Gastroesophageal sphincter (tissue), 4 donors: ENCODE measurements around the gene NDE1. TPM values are rescaled to one million over a fixed set of nuclear protein-coding genes. Genes with fewer than 3 reads are reported as not detected.

Experiments used
- ATAC-seq: fragments of 150-250 bp; one replicate; pipeline ENCODE4 v1.9.1; 2016; ENCODE audit warnings: mild to moderate bottlenecking, moderate library complexity
- H3K27ac ChIP-seq, 4 donors: fragments of 200-600 bp; sonication (generic) in 3 of 4; 1 replicate in 3 of 4; 2 replicates in 1 of 4; pipeline ENCODE4 v1.5.1; 2016 to 2019
- H3K27me3 ChIP-seq: fragments of 200-600 bp; sonication (generic); one replicate; pipeline ENCODE4 v1.5.1; 2019
- H3K36me3 ChIP-seq, 2 donors: fragments of 200-600 bp; sonication (generic); one replicate each; pipeline ENCODE4 v1.5.1; 2019; ENCODE audit warnings: control low read depth in 1 of 2
- H3K4me1 ChIP-seq, 3 donors: fragments of 200-600 bp; sonication (generic); 1 replicate in 2 of 3; 2 replicates in 1 of 3; pipeline ENCODE4 v1.5.1; 2016 to 2019; ENCODE audit warnings: control low read depth in 2 of 3
- H3K4me3 ChIP-seq, 2 donors: fragments of 200-600 bp; sonication (generic); one replicate each; pipeline ENCODE4 v1.5.1; 2019; ENCODE audit warnings: mild to moderate bottlenecking in 1 of 2, moderate library complexity in 1 of 2
- H3K9me3 ChIP-seq, 3 donors: fragments of 200-600 bp; sonication (generic); one replicate each; pipeline ENCODE4 v1.5.1; 2017 to 2019; ENCODE audit warnings: control low read depth in 2 of 3
- CTCF ChIP-seq, 4 experiments: fragments of 200-600 bp in 2 of 4; fragments of 450-650 bp in 2 of 4; sonication (generic) in 1 of 4; IDR thresholded peaks; one replicate each; pipeline ENCODE4 v1.5.1; 2017 to 2019; ENCODE audit warnings: antibody characterized with exemption in 4 of 4, mild to moderate bottlenecking in 2 of 4, moderate library complexity in 2 of 4
- EP300 ChIP-seq: sonication (generic); formaldehyde crosslinking; IDR thresholded peaks from one replicate; pipeline ENCODE4 v1.6.1; 2017; ENCODE audit warnings: antibody characterized with exemption, mild to moderate bottlenecking
- POLR2A ChIP-seq, 2 donors: fragments of 450-650 bp; IDR thresholded peaks; one replicate each; pipeline ENCODE4 v1.6.1; 2017; ENCODE audit warnings: antibody characterized with exemption in 2 of 2, mild to moderate bottlenecking in 2 of 2, moderate library complexity in 1 of 2
- POLR2AphosphoS5 ChIP-seq: sonication (generic); formaldehyde crosslinking; IDR thresholded peaks from one replicate; pipeline ENCODE4 v1.6.1; 2017; ENCODE audit warnings: antibody characterized with exemption
- WGBS, 2 donors: methylation state at CpG; one replicate each; pipeline ENCODE4 v1.1.5; 2018; ENCODE audit warnings: low coverage in 1 of 2; 5-methylcytosine and 5-hydroxymethylcytosine counted together
- total RNA-seq, 4 donors: library from RNA; depleted of rRNA; stranded (reverse); fragments of >200 nt; gene quantifications; one replicate each; pipeline ENCODE4 v1.1.0, GENCODE V29; 2016

NDE1 gene
- total RNA-seq, 4 donors from 2014 or later = 34.9 to 123 (median 62.3) TPM

- WGBS, 2 donors = 23 to 33% methylated on average over 2 of the region's 2 CpGs
Measured at GRCh38 chr16:15749371-15749770, 99.3 kb downstream of the NDE1 start.

GRCh38 chr16:15749985-15750384, 99.9 kb downstream of the NDE1 start:
- Histone ChIP-seq H3K9me3 (no peaks in the 10 kb centered on the region), H3K36me3 (peaks cover 2 to 100% of the 10 kb centered on the region in 2 donors), H3K27ac (peak overlapping the region; percentile 0 to 78 (median 68)), H3K4me1 (peaks cover 0 to 73% (median 0%) of the 10 kb centered on the region in 3 donors), H3K27me3 (no peaks in the 10 kb centered on the region), H3K4me3 (no peak overlapping the region)
- no peak for ATAC-seq
- peak; percentile 23 for TF ChIP-seq POLR2AphosphoS5
- no peak for TF ChIP-seq EP300
- TF ChIP-seq CTCF (IDR thresholded peaks at IDR 0.05) = no peak
- TF ChIP-seq POLR2A (IDR thresholded peaks at IDR 0.05) = no peak
- whole genome bisulfite sequencing, 2 donors = no CpG with 5 or more reads among the region's 18 CpGs

More at GRCh38 chr16:15749371-15749770, 99.3 kb downstream of the NDE1 start:
- no peaks in the 10 kb centered on the region for H3K27me3 ChIP-seq
- H3K4me3 ChIP-seq = no peak overlapping the region
- H3K4me1 ChIP-seq = peaks cover 0 to 73% (median 0%) of the 10 kb centered on the region in 3 donors
- no peaks in the 10 kb centered on the region for H3K9me3 ChIP-seq
- H3K36me3 ChIP-seq = peaks cover 2 to 100% of the 10 kb centered on the region in 2 donors
- no peak for TF ChIP-seq EP300
- TF ChIP-seq POLR2A (IDR thresholded peaks at IDR 0.05) = no peak
- TF ChIP-seq POLR2AphosphoS5 = no peak
- no peak for TF ChIP-seq CTCF (IDR thresholded peaks at IDR 0.05)
- ATAC-seq = no peak
- H3K27ac ChIP-seq = peak overlapping the region; percentile 24 to 78 (median 68)

DNA sequence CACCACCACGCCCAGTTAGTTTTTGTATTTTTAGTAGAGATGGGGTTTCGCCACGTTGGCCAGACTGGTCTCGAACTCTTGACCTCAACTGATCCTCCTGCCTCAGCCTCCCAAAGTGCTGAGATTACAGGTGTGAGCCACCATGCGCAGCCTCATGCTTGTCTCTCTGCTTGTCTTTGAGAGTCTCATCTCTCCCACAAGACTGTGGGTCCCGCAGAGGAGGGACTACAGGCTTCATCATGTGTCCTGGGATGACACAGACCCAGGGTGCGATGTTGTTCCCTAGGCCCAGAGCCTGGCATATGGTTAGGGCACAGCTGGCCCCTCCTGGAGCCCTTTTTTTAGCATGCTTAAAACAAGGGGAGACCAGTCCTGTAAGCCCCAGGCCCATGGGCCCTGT, 101.9 kb downstream of the NDE1 start:
- Histone ChIP-seq H3K27me3 (no peaks in the 10 kb centered on the region), H3K4me3 (no peak overlapping the region), H3K4me1 (peaks cover 0 to 78% (median 0%) of the 10 kb centered on the region in 3 donors), H3K27ac (peak overlapping the region; percentile 1 to 78 (median 76)), H3K9me3 (no peaks in the 10 kb centered on the region), H3K36me3 (peaks cover 7 to 98% of the 10 kb centered on the region in 2 donors)
- WGBS, 2 donors = 52 to 92% methylated on average over 2 of the region's 7 CpGs
- no peak for ATAC-seq
- TF ChIP-seq POLR2AphosphoS5 (peak; percentile 16), CTCF (IDR thresholded peaks at IDR 0.05) (no peak), POLR2A (IDR thresholded peaks at IDR 0.05) (no peak), EP300 (no peak)

DNA sequence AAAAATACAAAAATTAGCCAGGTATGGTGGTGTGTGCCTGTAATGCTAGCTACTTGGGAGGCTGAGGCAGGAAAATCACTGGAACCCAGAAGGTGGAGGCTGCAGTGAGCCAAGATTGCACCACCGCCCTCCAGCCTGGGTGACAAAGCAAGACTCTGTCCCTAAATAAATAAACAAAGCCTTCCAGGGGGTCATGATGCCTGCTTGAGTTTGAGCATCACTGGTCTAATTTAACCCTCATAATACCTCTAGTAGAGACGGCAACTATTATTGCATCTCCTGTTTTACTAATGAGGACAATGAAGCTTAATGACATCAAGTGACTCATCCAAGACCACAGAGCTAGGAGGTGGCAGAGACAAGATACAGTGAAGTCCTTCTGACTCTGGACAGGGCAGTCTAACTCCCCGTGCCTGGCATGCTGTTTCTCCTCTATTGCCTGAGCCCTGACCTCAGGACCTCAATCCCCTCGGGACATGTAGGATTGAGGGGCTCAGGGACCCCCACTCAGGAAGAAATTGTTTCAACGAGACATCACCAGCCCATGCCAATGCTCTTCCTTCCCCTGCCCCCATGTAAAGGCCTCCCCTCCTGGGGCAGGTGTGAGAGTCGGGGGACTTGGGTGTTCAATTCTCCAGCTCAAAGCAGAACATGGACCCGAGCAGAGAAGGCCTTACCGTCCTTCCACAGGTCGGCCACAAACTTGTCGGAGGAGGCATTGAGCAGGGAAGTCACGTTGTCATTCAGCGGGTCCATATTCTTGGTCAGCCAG, 102.9 kb downstream of the NDE1 start:
- H3K27ac ChIP-seq = peak overlapping the region; percentile 25 to 78 (median 76)
- peaks cover 0 to 84% (median 0%) of the 10 kb centered on the region in 3 donors for H3K4me1 ChIP-seq
- TF ChIP-seq EP300 (no peak), CTCF (IDR thresholded peaks at IDR 0.05) (no peak), POLR2AphosphoS5 (peak; percentile 31)
- no peak for ATAC-seq
- no peaks in the 10 kb centered on the region for H3K27me3 ChIP-seq
- H3K36me3 ChIP-seq = peaks cover 7 to 98% of the 10 kb centered on the region in 2 donors
- no peak overlapping the region for H3K4me3 ChIP-seq
- H3K9me3 ChIP-seq = no peaks in the 10 kb centered on the region
- 48 to 56% methylated on average over 3 to 5 of the region's 12 CpGs for WGBS, 2 donors
